ENCODE measurements around the gene GTPBP1.

The GTPBP1 gene

DNA sequence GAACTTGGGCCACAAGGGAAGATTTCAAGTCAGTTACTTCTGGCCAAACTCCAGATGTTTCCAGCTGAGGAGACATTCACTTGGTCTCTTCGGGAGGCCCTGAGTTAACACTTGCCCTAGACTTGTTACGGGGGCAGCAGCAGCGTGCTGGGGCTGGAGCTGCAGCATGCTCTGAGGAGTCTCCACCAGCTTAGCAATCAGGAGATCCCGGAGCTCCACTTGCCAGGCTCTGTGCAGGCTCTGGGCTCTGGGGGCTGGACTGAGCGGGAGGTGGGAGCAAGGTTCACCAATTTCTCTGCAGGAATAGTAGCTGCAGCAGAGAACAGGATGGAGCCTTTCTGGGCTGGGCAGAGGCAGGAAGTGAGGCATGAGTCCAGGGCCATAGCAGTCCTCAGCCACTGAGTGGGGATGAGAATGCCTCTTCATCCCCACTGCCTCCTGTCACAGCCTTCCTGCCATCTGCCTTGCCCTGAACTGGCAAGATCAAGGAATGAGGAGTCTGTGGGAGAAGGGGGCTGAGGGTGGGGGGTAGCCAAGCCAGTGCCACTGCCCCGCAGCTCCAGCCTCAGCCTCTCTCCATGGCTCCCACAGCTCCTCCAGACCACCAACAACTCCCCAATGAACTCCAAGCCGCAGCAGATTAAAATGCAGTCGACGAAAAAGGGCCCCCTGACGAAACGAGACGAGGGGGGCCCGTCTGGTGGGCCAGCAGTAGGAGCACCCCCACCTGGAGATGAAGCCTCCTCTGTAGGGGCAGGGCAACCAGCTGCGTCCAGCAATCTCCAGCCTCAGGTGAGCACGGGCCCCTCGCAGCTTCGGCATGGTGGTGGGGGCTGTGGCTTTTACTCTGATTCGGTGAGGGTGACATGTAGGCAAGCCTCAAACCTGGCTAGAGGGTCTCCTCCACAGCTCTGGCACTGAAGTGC, 23.4 kb downstream of the GTPBP1 start:
- no peaks in the 10 kb centered on the region for H3K9me3 Mint-ChIP-seq
- H3K36me3 Mint-ChIP-seq = peaks cover 9% of the 10 kb centered on the region
- no peak overlapping the region for H3K27ac Mint-ChIP-seq
- peaks cover 18% of the 10 kb centered on the region for H3K4me1 Mint-ChIP-seq
- H3K4me3 Mint-ChIP-seq = no peak overlapping the region
- no peaks in the 10 kb centered on the region for H3K27me3 Mint-ChIP-seq

DNA sequence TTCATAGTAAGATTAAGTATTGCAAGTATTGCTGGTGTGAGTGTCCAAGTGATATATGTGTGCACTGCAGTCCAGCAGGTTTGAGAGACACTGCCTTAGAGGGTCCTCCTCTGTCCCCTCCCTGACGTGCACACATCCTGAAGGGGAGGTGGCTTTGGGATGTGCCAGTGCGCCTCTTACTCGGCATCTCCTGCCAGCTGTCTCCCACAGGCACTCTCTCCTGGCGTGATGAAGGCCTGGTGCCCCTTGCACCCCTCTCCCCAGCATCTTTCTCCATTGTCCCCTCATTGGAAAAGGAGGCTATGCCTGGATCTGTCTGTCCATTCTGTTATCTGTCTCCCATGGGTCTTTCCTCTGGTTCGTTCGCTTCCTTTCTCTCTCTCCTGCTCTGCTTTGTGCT, 24.2 kb downstream of the GTPBP1 start:
- H3K9me3 Mint-ChIP-seq = no peaks in the 10 kb centered on the region
- H3K27ac Mint-ChIP-seq = peak overlapping the region; percentile 89
- H3K4me3 Mint-ChIP-seq = no peak overlapping the region
- no peaks in the 10 kb centered on the region for H3K27me3 Mint-ChIP-seq
- peaks cover 19% of the 10 kb centered on the region for H3K4me1 Mint-ChIP-seq
- peaks cover 8% of the 10 kb centered on the region for H3K36me3 Mint-ChIP-seq

DNA sequence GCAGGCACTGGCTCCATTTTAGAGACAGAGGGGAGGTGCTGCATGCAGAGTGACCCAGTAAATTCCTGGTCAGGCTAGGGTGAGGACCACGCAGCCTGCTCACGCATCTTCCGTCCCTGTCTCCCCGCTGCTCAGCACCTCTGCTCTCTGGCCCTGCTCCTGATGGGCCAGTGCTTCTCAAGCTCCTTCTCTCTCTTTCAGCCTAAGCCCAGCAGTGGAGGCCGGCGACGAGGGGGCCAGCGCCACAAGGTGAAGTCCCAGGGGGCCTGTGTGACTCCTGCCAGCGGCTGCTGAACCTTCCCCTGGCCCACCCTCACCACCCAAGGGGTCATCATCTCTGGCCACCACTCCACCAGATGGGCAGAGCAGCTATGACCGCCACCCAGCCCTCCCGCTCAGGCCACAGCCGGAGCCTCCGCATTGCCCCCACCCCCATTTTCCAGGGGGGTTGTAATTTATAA, 24.7 kb downstream of the GTPBP1 start:
- Mint-ChIP-seq H3K27ac (peak overlapping the region; percentile 89), H3K36me3 (peaks cover 3% of the 10 kb centered on the region), H3K9me3 (no peaks in the 10 kb centered on the region), H3K4me1 (peaks cover 14% of the 10 kb centered on the region), H3K27me3 (no peaks in the 10 kb centered on the region), H3K4me3 (no peak overlapping the region)

DNA sequence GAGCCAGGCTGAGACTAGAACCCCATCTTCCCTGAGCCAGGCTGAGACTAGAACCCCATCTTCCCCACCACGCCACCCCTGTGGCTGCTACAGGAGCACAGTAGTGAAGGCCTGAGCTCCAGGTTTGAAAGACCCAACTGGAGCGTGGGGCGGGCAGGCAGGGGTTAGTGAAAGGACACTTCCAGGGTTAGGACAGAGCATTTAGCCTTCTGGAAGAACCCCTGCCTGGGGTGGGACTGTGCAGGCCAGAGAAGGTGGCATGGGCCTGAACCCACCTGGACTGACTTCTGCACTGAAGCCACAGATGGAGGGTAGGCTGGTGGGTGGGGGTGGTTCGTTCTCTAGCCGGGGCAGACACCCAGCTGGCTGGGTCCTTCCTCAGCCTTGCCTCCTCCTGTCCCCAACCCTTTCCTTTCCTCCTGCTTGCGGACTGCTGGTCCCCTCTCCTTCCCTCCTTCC, 26.0 kb downstream of the GTPBP1 start:
- H3K27ac Mint-ChIP-seq = no peak overlapping the region
- peaks cover 18% of the 10 kb centered on the region for H3K4me1 Mint-ChIP-seq
- peaks cover 1% of the 10 kb centered on the region for H3K36me3 Mint-ChIP-seq
- H3K9me3 Mint-ChIP-seq = no peaks in the 10 kb centered on the region
- H3K4me3 Mint-ChIP-seq = no peak overlapping the region
- H3K27me3 Mint-ChIP-seq = no peaks in the 10 kb centered on the region

DNA sequence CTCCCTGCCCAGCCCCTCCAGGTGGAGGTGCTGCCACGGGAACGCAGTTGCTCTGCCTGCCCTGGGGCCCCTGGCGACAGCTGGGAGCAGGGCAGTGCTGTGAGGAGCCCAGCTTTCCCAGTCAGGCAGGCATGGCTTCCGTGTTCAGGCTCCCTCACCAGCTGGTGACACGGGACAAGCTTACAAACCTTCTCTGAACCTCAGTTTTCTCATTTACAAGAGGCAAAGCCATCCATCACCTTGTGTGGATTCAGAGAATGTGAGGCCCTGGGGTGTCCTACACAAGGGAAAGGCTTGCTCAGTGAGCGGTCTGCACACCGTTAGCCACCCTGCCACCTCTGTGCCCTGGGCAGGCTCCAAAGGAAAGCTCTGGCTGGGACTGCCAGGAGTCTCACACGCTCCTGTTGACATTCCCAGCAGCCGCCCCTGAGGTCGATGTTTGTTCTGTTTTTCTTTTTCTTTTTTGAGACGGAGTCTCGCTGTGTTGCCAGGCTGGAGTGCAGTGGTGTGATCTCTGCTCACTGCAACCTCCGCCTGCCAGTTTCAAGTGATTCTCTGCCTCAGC, 26.6 kb downstream of the GTPBP1 start:
- Mint-ChIP-seq H3K27ac (no peak overlapping the region), H3K4me3 (no peak overlapping the region), H3K9me3 (no peaks in the 10 kb centered on the region), H3K27me3 (no peaks in the 10 kb centered on the region), H3K4me1 (peaks cover 23% of the 10 kb centered on the region), H3K36me3 (peaks cover 2% of the 10 kb centered on the region)

DNA sequence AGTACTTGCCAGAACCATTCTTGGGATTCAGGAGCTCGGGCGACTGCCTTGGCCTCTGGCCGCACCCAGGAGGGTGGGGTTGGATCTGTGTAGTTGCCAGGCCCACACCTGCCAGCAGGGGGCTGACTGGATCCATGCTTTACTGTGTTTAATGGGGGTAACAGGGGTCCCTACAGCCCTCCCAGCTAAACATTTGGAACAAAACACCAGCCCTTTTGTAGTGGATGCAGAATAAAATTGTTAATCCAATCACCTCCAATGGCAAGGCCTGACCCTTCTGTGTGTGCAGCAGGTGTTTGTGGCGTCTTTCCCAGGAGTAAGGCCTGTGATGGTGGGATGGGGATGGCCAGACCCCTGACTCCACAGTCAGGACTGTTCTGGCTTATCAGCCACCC, 27.6 kb downstream of the GTPBP1 start:
- Mint-ChIP-seq H3K4me3 (no peak overlapping the region), H3K27ac (peak overlapping the region; percentile 68), H3K4me1 (peaks cover 33% of the 10 kb centered on the region), H3K27me3 (no peaks in the 10 kb centered on the region), H3K9me3 (no peaks in the 10 kb centered on the region), H3K36me3 (peaks cover 3% of the 10 kb centered on the region)

DNA sequence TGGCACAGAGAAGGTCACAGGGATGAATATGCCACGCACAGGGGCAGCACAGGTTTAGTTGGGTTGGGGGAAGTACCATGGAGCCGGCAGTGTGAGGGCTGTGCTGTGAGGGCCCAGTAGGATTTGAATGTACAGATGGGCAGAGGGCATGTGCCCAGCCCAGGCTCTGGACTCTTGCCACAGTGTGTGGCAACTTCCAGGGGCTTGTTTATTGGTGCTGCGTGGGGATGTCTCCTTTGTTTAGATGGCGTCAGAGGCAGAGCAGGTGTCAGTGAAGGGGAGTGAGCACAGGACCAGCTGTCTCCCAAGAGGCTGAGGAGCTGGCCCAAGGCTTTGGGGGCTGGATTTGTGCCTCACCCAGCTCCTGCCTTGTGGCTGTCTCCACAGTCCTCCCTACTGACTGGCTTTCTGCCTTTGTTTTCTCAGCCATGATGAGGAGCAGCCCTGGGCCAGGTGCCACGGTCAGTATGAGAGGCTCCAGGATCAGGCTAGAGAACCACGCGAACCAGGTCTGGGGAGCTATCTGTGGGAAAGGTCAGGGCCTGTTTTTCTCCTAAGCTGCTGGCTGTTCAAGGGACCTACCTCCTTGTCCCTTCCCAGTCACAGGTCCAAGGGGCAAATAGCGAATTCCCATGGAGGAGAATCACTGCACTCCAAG, 28.1 kb downstream of the GTPBP1 start:
- Mint-ChIP-seq H3K4me3 (no peak overlapping the region), H3K36me3 (peaks cover 3% of the 10 kb centered on the region), H3K27ac (peak overlapping the region; percentile 68), H3K27me3 (no peaks in the 10 kb centered on the region), H3K4me1 (peaks cover 35% of the 10 kb centered on the region), H3K9me3 (no peaks in the 10 kb centered on the region)

DNA sequence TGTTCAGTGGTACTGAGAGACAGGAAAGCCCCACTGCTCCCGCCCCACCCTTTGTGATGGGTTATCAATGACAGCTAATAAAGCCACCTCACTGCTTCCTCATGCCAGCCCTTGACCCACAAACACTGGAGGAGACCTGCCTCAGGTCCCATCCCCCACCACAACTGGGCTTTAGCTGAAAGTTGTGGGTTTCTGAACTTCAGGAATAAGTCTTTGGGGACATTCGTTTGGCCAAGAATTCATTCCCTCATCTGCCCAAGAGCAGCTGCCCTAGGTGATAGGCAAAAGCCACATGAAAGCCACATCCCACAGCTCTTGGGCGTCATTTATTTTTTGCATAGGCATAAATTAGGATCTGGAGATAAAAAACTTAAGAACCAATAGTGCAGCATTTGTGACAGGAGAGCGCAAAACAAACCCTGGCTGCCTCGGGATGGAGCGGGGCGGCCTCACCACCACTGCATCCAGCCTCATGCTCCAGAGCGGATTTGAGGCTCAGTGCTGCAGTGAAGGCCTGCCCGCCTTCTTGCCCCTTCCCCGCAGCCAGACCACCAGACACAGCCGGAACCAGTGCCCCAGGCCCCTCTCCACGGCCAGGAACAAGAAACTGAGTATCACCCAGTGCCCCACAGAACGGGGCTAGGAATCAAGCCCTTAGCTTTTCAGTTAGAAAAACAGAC, 28.8 kb downstream of the GTPBP1 start:
- Mint-ChIP-seq H3K27me3 (no peaks in the 10 kb centered on the region), H3K27ac (peak overlapping the region; percentile 65), H3K36me3 (peaks cover 3% of the 10 kb centered on the region), H3K4me3 (no peak overlapping the region), H3K4me1 (peaks cover 35% of the 10 kb centered on the region), H3K9me3 (no peaks in the 10 kb centered on the region)

DNA sequence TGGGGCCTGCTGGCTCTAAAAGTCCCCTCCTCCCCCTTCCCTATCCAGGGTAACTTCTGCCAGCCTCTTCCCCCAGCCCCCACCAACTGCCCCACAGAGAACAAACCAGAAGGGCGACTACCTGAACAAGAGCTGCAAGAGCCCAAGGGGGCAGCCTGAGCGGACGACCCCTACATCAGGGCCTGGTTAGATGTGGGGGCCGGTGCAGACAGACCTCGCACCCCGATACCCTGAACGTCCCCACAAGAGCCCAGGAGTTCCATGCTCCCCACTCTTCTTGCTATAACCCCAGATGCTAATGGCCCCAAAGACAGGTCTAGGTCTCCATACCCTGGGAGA, 29.4 kb downstream of the GTPBP1 start:
- Mint-ChIP-seq H3K4me1 (peaks cover 41% of the 10 kb centered on the region), H3K9me3 (no peaks in the 10 kb centered on the region), H3K27ac (peak overlapping the region; percentile 43), H3K4me3 (no peak overlapping the region), H3K27me3 (no peaks in the 10 kb centered on the region), H3K36me3 (peaks cover 3% of the 10 kb centered on the region)

DNA sequence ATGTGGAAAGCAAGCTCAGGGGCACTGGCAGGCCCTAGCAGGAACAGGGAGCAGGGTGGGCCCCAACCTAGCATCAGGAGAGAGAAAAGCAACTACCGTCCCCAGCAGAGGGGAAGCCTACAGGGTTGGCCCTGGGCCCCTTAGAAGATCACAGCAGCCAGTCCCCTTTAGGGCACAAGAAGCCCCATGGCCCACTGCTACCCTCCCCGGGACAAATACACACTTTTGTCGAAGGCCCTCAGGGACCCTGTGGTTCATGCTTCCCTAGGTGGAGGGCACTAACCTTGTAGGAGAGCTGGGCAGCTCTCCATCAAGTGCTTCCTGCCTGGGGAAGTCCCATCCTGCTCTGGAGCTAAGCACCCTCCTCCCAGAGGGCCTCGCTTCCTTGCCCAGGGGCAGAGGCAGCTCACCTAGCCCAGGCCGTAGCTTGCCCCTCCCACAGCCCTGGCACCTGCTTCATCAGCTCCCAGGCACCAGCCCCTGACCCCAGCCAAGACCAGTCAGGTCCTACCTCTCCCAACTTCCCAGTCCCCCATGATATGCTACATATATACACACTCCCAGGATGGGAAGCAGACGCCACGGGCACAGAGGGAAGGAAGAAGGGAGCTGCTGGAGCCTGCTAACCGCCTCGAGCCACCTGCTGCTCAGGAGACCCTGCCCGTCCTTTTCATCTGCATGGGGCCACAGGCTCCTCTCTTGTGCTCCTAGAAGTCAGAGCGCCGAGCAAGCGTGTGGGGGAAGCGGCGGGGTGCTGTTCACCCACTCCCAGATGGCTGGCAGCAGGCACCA, 29.9 kb downstream of the GTPBP1 start:
- peaks cover 41% of the 10 kb centered on the region for H3K4me1 Mint-ChIP-seq
- H3K36me3 Mint-ChIP-seq = peaks cover 3% of the 10 kb centered on the region
- H3K4me3 Mint-ChIP-seq = no peak overlapping the region
- peak overlapping the region; percentile 55 for H3K27ac Mint-ChIP-seq
- no peaks in the 10 kb centered on the region for H3K27me3 Mint-ChIP-seq
- no peaks in the 10 kb centered on the region for H3K9me3 Mint-ChIP-seq

DNA sequence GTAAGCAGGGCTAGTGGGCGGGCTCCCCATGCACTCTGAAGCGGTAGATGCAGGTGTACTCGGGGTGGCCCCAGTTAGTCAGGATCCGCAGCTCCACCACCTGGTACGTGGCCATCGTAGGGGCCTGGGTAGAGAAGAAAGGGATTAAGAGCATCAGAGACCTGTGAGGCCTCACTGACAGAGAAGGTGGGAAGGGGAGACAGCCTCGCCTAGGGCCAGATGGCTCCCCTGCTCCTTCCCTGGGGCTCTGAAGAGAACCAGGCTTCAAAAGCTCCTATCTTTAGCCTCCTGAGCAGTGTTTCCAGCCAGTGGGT, 30.5 kb downstream of the GTPBP1 start:
- no peaks in the 10 kb centered on the region for H3K9me3 Mint-ChIP-seq
- H3K27me3 Mint-ChIP-seq = no peaks in the 10 kb centered on the region
- H3K4me1 Mint-ChIP-seq = peaks cover 46% of the 10 kb centered on the region
- peaks cover 3% of the 10 kb centered on the region for H3K36me3 Mint-ChIP-seq
- H3K27ac Mint-ChIP-seq = peak overlapping the region; percentile 72
- H3K4me3 Mint-ChIP-seq = no peak overlapping the region

DNA sequence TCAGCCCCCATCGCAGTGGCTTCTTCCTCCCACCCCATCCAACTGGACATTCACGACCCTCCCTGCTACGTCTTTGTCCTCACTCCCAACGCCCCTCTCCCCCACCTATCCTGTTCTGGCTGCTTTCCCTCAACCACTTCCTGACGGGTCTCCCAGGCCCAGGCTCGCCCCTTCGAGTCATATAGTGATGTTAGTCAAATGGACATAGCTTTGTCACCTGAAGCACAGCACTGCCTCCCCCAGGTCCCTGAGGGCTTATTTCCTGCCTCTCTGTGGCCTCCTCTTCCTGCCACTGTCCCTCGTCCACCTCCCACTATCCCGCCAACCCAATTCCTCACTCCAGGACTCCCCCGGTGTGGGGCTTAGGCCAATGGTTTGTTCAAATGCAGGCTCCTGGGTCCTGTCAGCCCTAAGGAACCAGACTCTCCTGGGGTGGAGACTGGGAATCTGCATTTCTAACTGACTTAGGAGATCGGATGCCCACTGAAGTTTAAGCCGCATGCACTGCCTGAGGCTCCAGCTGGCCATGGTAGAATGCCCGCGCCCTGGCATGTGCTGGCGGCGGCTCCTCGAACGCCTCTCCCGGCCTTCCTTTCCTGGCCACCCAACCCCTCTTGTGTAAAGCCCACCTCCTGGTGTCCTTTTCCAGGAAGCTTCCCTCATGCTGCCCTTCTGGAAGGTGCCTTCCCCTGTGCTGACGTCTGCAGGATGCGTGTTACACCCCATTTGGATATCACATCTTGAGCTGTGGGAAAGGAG, 31.7 kb downstream of the GTPBP1 start:
- Mint-ChIP-seq H3K4me1 (peaks cover 51% of the 10 kb centered on the region), H3K36me3 (peaks cover 6% of the 10 kb centered on the region), H3K27ac (peak overlapping the region; percentile 77), H3K4me3 (no peak overlapping the region), H3K9me3 (no peaks in the 10 kb centered on the region), H3K27me3 (no peaks in the 10 kb centered on the region)

DNA sequence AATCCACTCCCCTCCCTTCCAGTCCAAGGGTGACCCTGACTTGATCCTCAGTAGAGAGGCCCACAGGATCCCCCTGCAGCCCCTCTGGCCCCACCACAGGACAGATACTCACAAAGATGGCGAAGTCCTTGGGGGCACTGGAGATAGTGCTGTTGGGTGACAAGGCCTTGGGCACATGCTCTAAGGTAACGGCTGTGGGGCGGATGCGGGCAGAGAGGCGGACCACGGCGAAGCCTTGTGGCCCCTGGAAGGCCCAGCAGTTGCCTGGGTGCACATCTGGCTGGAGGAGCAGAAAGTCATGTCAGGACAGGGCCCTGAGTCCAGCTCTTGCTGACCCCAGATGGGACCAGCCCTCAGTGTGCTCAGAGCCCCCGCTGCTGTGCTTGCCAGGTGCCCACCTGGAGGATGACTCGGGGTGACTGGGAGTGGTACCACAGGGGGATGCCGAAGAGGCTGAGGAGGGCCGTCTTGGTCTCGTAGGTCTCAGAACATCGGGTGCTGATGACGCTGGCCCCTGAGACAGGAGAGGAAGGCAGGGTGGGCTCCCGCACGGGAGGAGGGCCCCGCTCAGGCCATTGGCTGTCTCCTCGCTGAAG, 32.8 kb downstream of the GTPBP1 start:
- H3K36me3 Mint-ChIP-seq = peaks cover 7% of the 10 kb centered on the region
- H3K4me3 Mint-ChIP-seq = no peak overlapping the region
- peaks cover 44% of the 10 kb centered on the region for H3K4me1 Mint-ChIP-seq
- peak overlapping the region; percentile 65 for H3K27ac Mint-ChIP-seq
- no peaks in the 10 kb centered on the region for H3K27me3 Mint-ChIP-seq
- no peaks in the 10 kb centered on the region for H3K9me3 Mint-ChIP-seq

Measured in activated naive CD4-positive, alpha-beta T cell treated with anti-CD3 and anti-CD28 coated beads, Interleukin-2, amount 50 U/mL, for 24 hours (primary cell).